A549 treated with Hydrocortisone at 1 μM for 4 hours (cell line): ENCODE measurements around the gene THOC7. TPM values are rescaled to one million over a fixed set of nuclear protein-coding genes. Genes with fewer than 3 reads are reported as not detected.

Experiments used
- total RNA-seq: library from RNA; stranded (reverse); fragments of 200-300 nt; extraction: Qiagen RNA extraction; gene quantifications from 5 replicates; pipeline ENCODE4 v1.2.3, GENCODE V29; 2022

Gene THOC7
- 56.5 to 68.8 TPM (median 61.5 TPM) in 5 replicates for total RNA-seq

GRCh38 chr3:63863150-63864007, at the start of gene THOC7, which contains the start of gene ATXN7:
Gene THOC7 (minus strand): TSS chr3:63863805. CDS start chr3:63863790, 15 bp downstream.
Gene ATXN7 (plus strand): TSS chr3:63863867. CDS start chr3:63912599, 48,732 bp downstream.

GRCh38 chr3:63911873-63912767, 48.5 kb upstream of the THOC7 start, which contains the start of gene SCAANT1:
Gene SCAANT1 (minus strand): TSS chr3:63912383.

GRCh38 chr3:63819151-63819398, 44.5 kb downstream of the THOC7 start, which contains the start of gene C3orf49:
Gene C3orf49 (plus strand): TSS chr3:63819299. CDS start chr3:63819472, 173 bp downstream.

Other genes starting within 250 kb of the THOC7 start
- gene SNTN, start 211.1 kb downstream of the THOC7 start, total RNA-seq, result not detected in 5 replicates
- not detected in 5 replicates for gene C3orf49, start 44.5 kb downstream of the THOC7 start, total RNA-seq
- 2.8 to 5.6 TPM (median 4.5 TPM) in 5 replicates for gene ATXN7, start 62 bp upstream of the THOC7 start, total RNA-seq
- gene SCAANT1, start 48.6 kb upstream of the THOC7 start, total RNA-seq, result not detected in 5 replicates
- gene PSMD6, start 159.7 kb upstream of the THOC7 start, total RNA-seq, result 74.4 to 88.3 TPM (median 79.0 TPM) in 5 replicates